GM12878 (cell line): ENCODE results near the gene KIAA0930. TPM values are rescaled to one million over a fixed set of nuclear protein-coding genes. Genes with fewer than 3 reads are reported as not detected.

ENCODE experiments used
- BCLAF1 ChIP-seq: fragments of 450-650 bp; IDR thresholded peaks from 2 replicates; pipeline ENCODE4 v1.6.1; 2017; ENCODE audit warnings: antibody characterized with exemption, mild to moderate bottlenecking, moderate library complexity
- MLLT1 ChIP-seq: fragments of 450-650 bp; IDR thresholded peaks from 2 replicates; pipeline ENCODE4 v1.6.1; 2016; ENCODE audit warnings: mild to moderate bottlenecking
- PML ChIP-seq: IDR thresholded peaks from 2 replicates; pipeline ENCODE4 v1.6.1; 2012; ENCODE audit warnings: low read length, inconsistent platforms
- SUZ12 ChIP-seq: fragments of 200-600 bp; sonication (generic); IDR thresholded peaks from one replicate; pipeline ENCODE4 v1.6.1; 2018; ENCODE audit warnings: antibody characterized with exemption, mild to moderate bottlenecking; ENCODE audit not compliant: unreplicated experiment
- polyA plus RNA-seq, 11 experiments: library from polyadenylated mRNA; depleted of rRNA in 4 of 11; unstranded in 6 of 11; stranded (reverse) in 5 of 11; fragments of >200 nt; fragmentation: Nextera tagmentation in 4 of 11; fragmentation: Illumina TruSeq in 1 of 11; extraction: Ambion mirVana in 4 of 11; extraction: Trizol in 1 of 11; gene quantifications; 1 replicate in 1 of 11; 2 replicates in 10 of 11; pipeline versions ENCODE4 v1.2.1 to v1.2.3, GENCODE V29; 2011 to 2016; ENCODE audit warnings: inconsistent platforms in 2 of 11, missing spikeins in 2 of 11, low read depth in 1 of 11
- total RNA-seq, 4 experiments: library from RNA; depleted of rRNA in 3 of 4; stranded (reverse); fragments of >200 nt in 3 of 4; fragmentation: Illumina TruSeq in 1 of 4; extraction: Trizol in 1 of 4; gene quantifications; 2 replicates each; pipeline versions ENCODE4 v1.2.1 to v1.2.3, GENCODE V29; 2013 to 2021

The KIAA0930 gene
- total and polyA plus RNA-seq, 10 of the 15 experiments (the other 5 are each of a cell fraction or from before 2014, with no cell fraction given) = 3.6 to 125 (median 46.3) TPM

GRCh38 chr22:45238076-45238956 is 2.4 kb downstream of the KIAA0930 start (continued):
- TF ChIP-seq MLLT1 (no peak), SUZ12 (no peak), BCLAF1 (no peak), PML (no peak)
